ENCODE results near the gene AMIGO3. TPM values are rescaled to one million over a fixed set of nuclear protein-coding genes. Genes with fewer than 3 reads are reported as not detected.

The AMIGO3 gene
- total and polyA plus RNA-seq, 7 donors, result 0.46 to 1.2 (median 0.77) TPM; not detected in 3

DNA sequence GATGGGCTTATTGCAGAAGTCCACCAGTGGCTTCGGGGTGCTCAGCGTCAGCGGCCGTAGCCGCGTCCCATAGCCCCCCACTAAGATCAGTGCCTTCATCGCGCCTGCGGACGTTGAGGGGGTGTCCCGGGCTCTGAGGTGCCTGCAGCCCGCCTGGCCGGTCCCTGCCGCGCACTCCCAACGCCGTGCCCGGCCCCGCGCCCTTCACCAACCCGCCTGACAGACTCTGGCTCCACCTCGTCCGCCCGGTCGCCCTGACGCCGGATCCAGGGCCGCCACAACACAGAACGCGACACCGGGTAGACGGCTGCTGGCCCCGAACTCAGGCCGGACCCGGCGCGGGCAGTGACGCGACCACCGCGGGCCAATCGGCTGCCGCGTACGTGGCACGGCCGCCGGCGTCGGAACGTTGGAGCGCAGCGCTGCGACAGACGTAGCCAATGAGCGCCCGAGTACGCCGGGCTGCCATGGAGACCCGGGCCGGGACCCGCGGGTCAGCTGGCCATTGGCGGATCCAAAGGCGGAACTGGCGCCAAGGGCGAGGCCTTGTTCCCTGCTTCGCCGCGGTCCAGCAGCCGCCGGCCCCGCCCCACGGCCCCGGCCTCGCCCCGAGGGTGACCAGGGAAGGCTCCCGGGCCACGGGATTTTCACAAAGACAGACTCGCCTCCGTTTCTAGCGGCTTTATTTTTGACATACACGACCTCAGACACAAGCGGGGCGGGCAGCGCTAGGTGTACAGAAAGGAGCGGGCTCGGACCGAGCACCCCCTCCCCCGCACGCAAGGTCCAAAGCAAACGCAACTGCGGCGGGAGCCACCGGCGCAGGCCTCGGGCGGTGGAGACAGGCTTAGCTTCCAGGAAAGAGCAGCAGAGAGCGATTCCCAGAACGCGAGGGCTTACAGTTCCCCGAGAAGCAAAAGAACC is 4.4 kb upstream of the AMIGO3 start, which contains the start of gene GMPPB:
GMPPB (minus strand) TSS at position 324 of the 924 bp plus-strand sequence; CDS start at position 99, 225 bp downstream.
- peak within 1 kb of the TSS; percentile 92 to 96 (median 94) for H3K27ac ChIP-seq
- H3K4me3 ChIP-seq, result peak within 1 kb of the TSS; percentile 90 to 99 (median 93)
- TF ChIP-seq EP300 (IDR thresholded peaks at IDR 0.05) (no peak), POLR2AphosphoS5 (IDR thresholded peaks at IDR 0.05) (peak; percentile 68 to 94 (median 81)), POLR2A (IDR thresholded peaks at IDR 0.05) (peak; percentile 41 to 54)
- TF ChIP-seq, protein P1, sequence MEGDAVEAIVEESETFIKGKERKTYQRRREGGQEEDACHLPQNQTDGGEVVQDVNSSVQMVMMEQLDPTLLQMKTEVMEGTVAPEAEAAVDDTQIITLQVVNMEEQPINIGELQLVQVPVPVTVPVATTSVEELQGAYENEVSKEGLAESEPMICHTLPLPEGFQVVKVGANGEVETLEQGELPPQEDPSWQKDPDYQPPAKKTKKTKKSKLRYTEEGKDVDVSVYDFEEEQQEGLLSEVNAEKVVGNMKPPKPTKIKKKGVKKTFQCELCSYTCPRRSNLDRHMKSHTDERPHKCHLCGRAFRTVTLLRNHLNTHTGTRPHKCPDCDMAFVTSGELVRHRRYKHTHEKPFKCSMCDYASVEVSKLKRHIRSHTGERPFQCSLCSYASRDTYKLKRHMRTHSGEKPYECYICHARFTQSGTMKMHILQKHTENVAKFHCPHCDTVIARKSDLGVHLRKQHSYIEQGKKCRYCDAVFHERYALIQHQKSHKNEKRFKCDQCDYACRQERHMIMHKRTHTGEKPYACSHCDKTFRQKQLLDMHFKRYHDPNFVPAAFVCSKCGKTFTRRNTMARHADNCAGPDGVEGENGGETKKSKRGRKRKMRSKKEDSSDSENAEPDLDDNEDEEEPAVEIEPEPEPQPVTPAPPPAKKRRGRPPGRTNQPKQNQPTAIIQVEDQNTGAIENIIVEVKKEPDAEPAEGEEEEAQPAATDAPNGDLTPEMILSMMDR (IDR thresholded peaks at IDR 0.05), result no peak
- DNase-seq, result peak; percentile 98
- peaks cover 20 to 53% (median 27%) of the 10 kb centered on the region in 4 donors for H3K36me3 ChIP-seq
- H3K4me1 ChIP-seq, result peaks cover 0 to 45% (median 33%) of the 10 kb centered on the region in 4 donors
- WGBS, 2 donors, result 0% methylated on average over 102 of the region's 102 CpGs
- H3K9me3 ChIP-seq, result no peaks in the 10 kb centered on the region
- H3K27me3 ChIP-seq, result no peaks in the 10 kb centered on the region
- intact Hi-C loops (cut with DNase I), result loop anchor here (5.0 kb wide), 1 partner anchor 63 kb away; the partner anchor contains the start of gene IP6K1

DNA sequence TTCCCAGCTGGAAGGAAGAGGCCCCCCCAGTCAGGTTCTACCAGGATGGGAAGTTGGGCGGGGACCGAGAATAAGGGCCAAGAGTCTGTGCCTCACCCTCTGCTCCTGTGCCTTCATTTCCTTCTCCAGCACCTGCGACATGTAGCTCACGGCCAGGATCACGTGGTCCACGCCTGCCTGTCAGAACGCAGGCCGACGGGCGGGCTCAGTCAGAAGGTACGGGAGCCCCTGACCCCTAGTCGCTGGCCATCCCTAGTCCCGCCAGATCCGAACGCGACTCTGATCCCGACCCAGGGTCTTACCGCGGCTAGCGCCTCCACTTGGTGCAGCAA is 3.8 kb upstream of the AMIGO3 start:
- TF ChIP-seq, protein P1 (IDR thresholded peaks at IDR 0.05), result no peak
- no peak for TF ChIP-seq POLR2A (IDR thresholded peaks at IDR 0.05)
- no peak for TF ChIP-seq POLR2AphosphoS5 (IDR thresholded peaks at IDR 0.05)
- TF ChIP-seq EP300 (IDR thresholded peaks at IDR 0.05), result no peak
- peak overlapping the region; percentile 92 to 96 (median 94) for H3K27ac ChIP-seq
- peak overlapping the region; percentile 90 to 99 (median 93) for H3K4me3 ChIP-seq
- H3K36me3 ChIP-seq, result peaks cover 20 to 52% (median 26%) of the 10 kb centered on the region in 4 donors
- DNase-seq, result peak; percentile 86
- no peaks in the 10 kb centered on the region for H3K27me3 ChIP-seq
- 0 to 1% methylated on average over 20 of the region's 20 CpGs for WGBS, 2 donors
- peaks cover 0 to 52% (median 39%) of the 10 kb centered on the region in 4 donors for H3K4me1 ChIP-seq
- no peaks in the 10 kb centered on the region for H3K9me3 ChIP-seq
- intact Hi-C loops (cut with DNase I), result loop anchor here (5.0 kb wide), 1 partner anchor 64 kb away; the partner anchor contains the start of gene IP6K1

DNA sequence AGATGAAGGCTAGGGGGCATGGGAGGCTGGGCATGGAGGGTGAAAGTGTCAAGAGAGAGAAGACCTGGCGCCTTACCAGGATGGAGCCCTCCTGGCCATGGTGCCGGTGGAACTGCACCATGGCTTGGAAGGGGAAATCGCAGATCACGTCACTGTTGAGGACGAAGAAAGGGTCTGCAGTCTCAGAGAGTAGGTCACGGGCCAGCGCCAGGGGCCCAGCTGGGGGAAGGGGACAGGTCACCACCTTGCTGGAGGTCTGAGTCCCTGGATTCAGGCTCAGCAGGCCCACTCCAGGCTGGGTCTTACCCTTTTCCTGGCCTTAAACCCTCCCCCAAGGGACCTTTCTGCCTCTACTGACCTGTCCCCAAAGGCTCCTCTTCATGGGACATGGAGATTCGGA is 3.4 kb upstream of the AMIGO3 start:
- Histone ChIP-seq H3K27ac (peak overlapping the region; percentile 92 to 96 (median 94)), H3K4me3 (peak overlapping the region; percentile 90 to 99 (median 93)), H3K36me3 (peaks cover 17 to 48% (median 24%) of the 10 kb centered on the region in 4 donors), H3K27me3 (no peaks in the 10 kb centered on the region), H3K4me1 (peaks cover 0 to 53% (median 41%) of the 10 kb centered on the region in 4 donors), H3K9me3 (no peaks in the 10 kb centered on the region)
- intact Hi-C loops (cut with DNase I), result loop anchor here (5.0 kb wide), 1 partner anchor 64 kb away; the partner anchor contains the start of gene IP6K1
- DNase-seq, result no peak
- WGBS, 2 donors, result 47 to 71% methylated on average over 8 of the region's 8 CpGs
- TF ChIP-seq POLR2A (IDR thresholded peaks at IDR 0.05), result no peak
- TF ChIP-seq, protein P1 (IDR thresholded peaks at IDR 0.05), result no peak
- no peak for TF ChIP-seq POLR2AphosphoS5 (IDR thresholded peaks at IDR 0.05)
- TF ChIP-seq EP300 (IDR thresholded peaks at IDR 0.05), result no peak

DNA sequence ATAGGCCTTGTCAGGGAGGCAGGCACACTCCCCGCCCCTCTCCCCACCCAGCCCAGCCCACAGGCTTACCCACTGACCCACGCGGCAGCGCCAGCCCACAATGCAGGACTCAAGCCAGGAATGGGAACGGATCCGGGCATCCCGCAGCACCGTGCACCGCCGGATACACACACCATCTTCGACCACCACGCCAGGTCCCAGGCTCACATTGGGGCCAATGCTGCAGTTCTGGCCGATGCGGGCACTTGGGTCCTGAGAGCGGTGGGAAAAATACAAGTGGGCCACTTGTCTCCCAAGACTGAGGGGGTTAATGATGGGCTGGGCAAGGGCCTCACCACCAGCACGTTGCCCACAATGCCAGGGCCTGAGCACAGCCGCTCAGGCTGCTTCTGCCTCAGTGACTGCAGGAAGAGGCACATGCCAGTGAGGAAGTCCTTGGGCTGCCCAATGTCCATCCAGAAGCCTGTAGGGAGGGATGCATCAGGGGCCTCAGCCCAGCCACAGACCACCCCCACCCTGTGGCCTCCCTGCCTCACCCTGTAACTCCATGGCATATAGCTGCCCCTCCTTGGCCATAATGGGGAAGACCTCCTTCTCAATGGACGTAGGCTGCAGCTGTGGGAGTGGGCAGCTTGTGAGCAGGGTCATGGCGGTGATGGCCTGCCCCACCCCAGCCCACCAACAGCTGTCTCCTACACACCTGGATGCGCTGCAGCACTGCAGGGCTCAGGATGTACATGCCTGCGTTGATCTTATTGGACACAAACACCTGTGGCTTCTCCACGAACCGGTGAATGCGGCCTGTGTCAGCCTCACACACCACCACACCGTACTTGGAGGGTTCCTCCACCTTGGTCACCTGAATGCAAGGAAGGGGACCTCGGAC is 2.7 kb upstream of the AMIGO3 start:
- TF ChIP-seq POLR2A (IDR thresholded peaks at IDR 0.05) (no peak), EP300 (IDR thresholded peaks at IDR 0.05) (no peak), POLR2AphosphoS5 (IDR thresholded peaks at IDR 0.05) (no peak)
- TF ChIP-seq, protein P1 (IDR thresholded peaks at IDR 0.05), result no peak
- peaks cover 10 to 40% (median 16%) of the 10 kb centered on the region in 4 donors for H3K36me3 ChIP-seq
- intact Hi-C loops (cut with DNase I), result loop anchor here (5.0 kb wide), 1 partner anchor 65 kb away; the partner anchor contains the start of gene IP6K1
- DNase-seq, result peak; percentile 62
- 85 to 92% methylated on average over 26 of the region's 26 CpGs for WGBS, 2 donors
- peak overlapping the region in 1 of 4 donors; percentile 95 for H3K4me3 ChIP-seq
- H3K4me1 ChIP-seq, result peaks cover 0 to 53% (median 41%) of the 10 kb centered on the region in 4 donors
- H3K27ac ChIP-seq, result peak overlapping the region in 3 of 4 donors; percentile 94 to 96 (median 95)
- no peaks in the 10 kb centered on the region for H3K9me3 ChIP-seq
- H3K27me3 ChIP-seq, result no peaks in the 10 kb centered on the region
